ENCODE data around the gene ARHGAP44.
A peak's percentile ranks its signal among the peaks of the same experiment; 100 is the strongest.

DNA sequence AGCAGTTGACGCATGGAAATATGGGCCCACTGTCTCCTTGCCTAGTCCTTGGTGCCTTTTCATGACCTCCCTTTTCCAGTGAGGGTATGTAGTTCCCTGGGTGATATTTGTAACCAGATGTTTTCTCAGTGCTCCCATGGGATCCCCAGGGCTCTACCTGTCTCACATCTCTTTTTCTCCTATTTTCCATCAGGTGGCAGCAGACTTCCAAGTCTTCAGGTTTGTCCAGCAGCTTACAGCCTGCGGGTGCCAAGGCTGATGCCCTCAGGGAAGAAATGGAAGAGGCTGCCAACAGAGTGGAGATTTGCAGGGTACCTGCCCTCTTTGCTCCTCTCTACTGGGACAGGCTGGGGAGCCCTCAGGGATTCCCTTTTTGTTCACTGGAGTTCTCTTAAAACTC is 139.4 kb downstream of the ARHGAP44 start:
- TF ChIP-seq, protein P1, sequence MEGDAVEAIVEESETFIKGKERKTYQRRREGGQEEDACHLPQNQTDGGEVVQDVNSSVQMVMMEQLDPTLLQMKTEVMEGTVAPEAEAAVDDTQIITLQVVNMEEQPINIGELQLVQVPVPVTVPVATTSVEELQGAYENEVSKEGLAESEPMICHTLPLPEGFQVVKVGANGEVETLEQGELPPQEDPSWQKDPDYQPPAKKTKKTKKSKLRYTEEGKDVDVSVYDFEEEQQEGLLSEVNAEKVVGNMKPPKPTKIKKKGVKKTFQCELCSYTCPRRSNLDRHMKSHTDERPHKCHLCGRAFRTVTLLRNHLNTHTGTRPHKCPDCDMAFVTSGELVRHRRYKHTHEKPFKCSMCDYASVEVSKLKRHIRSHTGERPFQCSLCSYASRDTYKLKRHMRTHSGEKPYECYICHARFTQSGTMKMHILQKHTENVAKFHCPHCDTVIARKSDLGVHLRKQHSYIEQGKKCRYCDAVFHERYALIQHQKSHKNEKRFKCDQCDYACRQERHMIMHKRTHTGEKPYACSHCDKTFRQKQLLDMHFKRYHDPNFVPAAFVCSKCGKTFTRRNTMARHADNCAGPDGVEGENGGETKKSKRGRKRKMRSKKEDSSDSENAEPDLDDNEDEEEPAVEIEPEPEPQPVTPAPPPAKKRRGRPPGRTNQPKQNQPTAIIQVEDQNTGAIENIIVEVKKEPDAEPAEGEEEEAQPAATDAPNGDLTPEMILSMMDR (IDR thresholded peaks at IDR 0.05): peak in 4 of 6 experiments; percentile 13 to 44 (median 36)
- no peak for TF ChIP-seq POLR2A (IDR thresholded peaks at IDR 0.05)

All from thyroid gland (tissue), 4 donors.